SK-N-SH (cell line): ENCODE results near the gene NFIA. TPM values are rescaled to one million over a fixed set of nuclear protein-coding genes. Genes with fewer than 3 reads are reported as not detected.
A peak's percentile ranks its signal among the peaks of the same experiment; 100 is the strongest.

ENCODE experiments used
- CTCF ChIA-PET: fragments of 300-600, 350-600 bp; formaldehyde crosslinking; extraction: SDS; loops from one replicate; lab custom pipeline; 2021; lab: Yijun Ruan, JAX
- POLR2A ChIA-PET: fragments of 350-600 bp; sonication (Branson Sonifier 250); formaldehyde crosslinking; extraction: SDS; loops from one replicate; lab custom pipeline; 2020; ENCODE audit warnings: antibody characterized with exemption, inconsistent platforms; lab: Yijun Ruan, JAX
- DNase-seq: peaks from one replicate; pipeline ENCODE4 v3.0.0; 2012
- H2AFZ ChIP-seq: fragments of 200-600 bp; sonication (generic); 2 replicates; pipeline ENCODE4 v1.8.1; 2016; ENCODE audit warnings: antibody characterized with exemption, mild to moderate bottlenecking, low read depth
- H3F3A ChIP-seq: fragments of 200-600 bp; sonication (generic); replicated peaks from 2 replicates; pipeline ENCODE3; 2016; ENCODE audit warnings: antibody characterized with exemption, mild to moderate bottlenecking; ENCODE audit not compliant: insufficient read depth
- H3K27ac ChIP-seq, 2 experiments: fragments of 200-500 bp in 1 of 2; fragments of 200-600 bp in 1 of 2; sonication (Bioruptor generic) in 1 of 2; sonication (generic), shearing (Covaris generic) in 1 of 2; 2 replicates each; pipeline versions ENCODE4 v1.5.1 to v1.6.1; 2014 to 2016; ENCODE audit warnings: low read depth in 2 of 2, inconsistent platforms in 1 of 2, low read length in 1 of 2, mild to moderate bottlenecking in 1 of 2, mixed read lengths in 1 of 2
- H3K27me3 ChIP-seq: fragments of 200-600 bp; sonication (generic), shearing (Covaris generic); 2 replicates; pipeline ENCODE4 v1.6.1; 2016; ENCODE audit warnings: mixed run types; ENCODE audit not compliant: insufficient read depth
- H3K36me3 ChIP-seq, 2 experiments: fragments of 200-500 bp in 1 of 2; fragments of 200-600 bp in 1 of 2; sonication (Bioruptor generic) in 1 of 2; sonication (generic) in 1 of 2; replicated peaks in 1 of 2; 2 replicates each; pipeline versions ENCODE3 to v1.5.1; 2014 to 2016; ENCODE audit warnings: low read length in 1 of 2, mild to moderate bottlenecking in 1 of 2; ENCODE audit not compliant: insufficient read depth in 2 of 2, control insufficient read depth in 1 of 2
- H3K4me1 ChIP-seq, 2 experiments: fragments of 200-500 bp in 1 of 2; fragments of 200-600 bp in 1 of 2; sonication (Bioruptor generic) in 1 of 2; sonication (generic), shearing (Covaris generic) in 1 of 2; 2 replicates each; pipeline versions ENCODE4 v1.5.1 to v1.6.1; 2014 to 2016; ENCODE audit warnings: low read depth in 1 of 2, low read length in 1 of 2, mixed run types in 1 of 2; ENCODE audit not compliant: insufficient read depth in 2 of 2, control insufficient read depth in 1 of 2
- H3K4me2 ChIP-seq: fragments of 200-600 bp; sonication (generic), shearing (Covaris generic); 2 replicates; pipeline ENCODE4 v1.6.1; 2017; ENCODE audit warnings: mixed run types
- H3K4me3 ChIP-seq, 2 experiments: fragments of 200-500 bp in 1 of 2; fragments of 200-600 bp in 1 of 2; sonication (Bioruptor generic) in 1 of 2; sonication (generic), shearing (Covaris generic) in 1 of 2; 2 replicates each; pipeline versions ENCODE4 v1.5.1 to v1.8.1; 2014 to 2016; ENCODE audit warnings: low read depth in 2 of 2, inconsistent platforms in 1 of 2, low read length in 1 of 2, mild to moderate bottlenecking in 1 of 2, mixed read lengths in 1 of 2, moderate library complexity in 1 of 2
- H3K79me2 ChIP-seq: fragments of 200-600 bp; sonication (generic); 2 replicates; pipeline ENCODE4 v1.8.1; 2017; ENCODE audit warnings: mild to moderate bottlenecking; ENCODE audit not compliant: insufficient read depth
- H3K9ac ChIP-seq: fragments of 200-600 bp; sonication (generic); 2 replicates; pipeline ENCODE4 v1.6.1; 2017; ENCODE audit warnings: mixed run types
- H3K9me2 ChIP-seq: fragments of 200-600 bp; sonication (generic); 2 replicates; pipeline ENCODE4 v1.6.1; 2017; ENCODE audit warnings: mixed run types
- H3K9me3 ChIP-seq: fragments of 200-600 bp; sonication (generic); 2 replicates; pipeline ENCODE4 v1.6.1; 2017; ENCODE audit warnings: mixed run types, mild to moderate bottlenecking, moderate library complexity
- H4K20me1 ChIP-seq: fragments of 200-600 bp; sonication (generic); 2 replicates; pipeline ENCODE4 v1.6.1; 2017; ENCODE audit warnings: mild to moderate bottlenecking, mixed run types; ENCODE audit not compliant: insufficient read depth
- CHD2 ChIP-seq: fragments of 150-350 bp; IDR thresholded peaks from 2 replicates; pipeline ENCODE4 v1.6.1; 2018; ENCODE audit warnings: low read length; ENCODE audit not compliant: partially characterized antibody
- FOSL2 ChIP-seq: IDR thresholded peaks from 2 replicates; pipeline ENCODE4 v1.4.0; 2012; ENCODE audit warnings: low read depth, mild to moderate bottlenecking, moderate library complexity, borderline replicate concordance
- RAD21 ChIP-seq: IDR thresholded peaks from 2 replicates; pipeline ENCODE4 v1.6.1; 2012; ENCODE audit warnings: mild to moderate bottlenecking, low read length
- TEAD4 ChIP-seq: IDR thresholded peaks from 2 replicates; pipeline ENCODE4 v1.4.0; 2012; ENCODE audit warnings: mild to moderate bottlenecking, borderline replicate concordance; ENCODE audit not compliant: insufficient read depth
- WGBS: methylation state at CpG from one replicate; pipeline ENCODE4 v1.1.6; 2017; ENCODE audit warnings: low lambda C conversion rate; 5-methylcytosine and 5-hydroxymethylcytosine counted together
- polyA plus RNA-seq, 3 experiments: library from polyadenylated mRNA; depleted of rRNA; stranded (reverse); fragments of >200 nt; gene quantifications; 2 replicates each; pipeline ENCODE4 v1.2.3, GENCODE V29; 2012
- TF ChIP-seq, protein P1 (sequence below): IDR thresholded peaks from 2 replicates; pipeline ENCODE4 v1.6.1; 2012; ENCODE audit warnings: mild to moderate bottlenecking, low read depth, low read length, moderate library complexity
- TF ChIP-seq, protein P2 (sequence below): fragments of 150-350 bp; IDR thresholded peaks from 2 replicates; pipeline ENCODE4 v1.6.1; 2017; ENCODE audit warnings: antibody characterized with exemption, low read length, low read depth, borderline replicate concordance
- TF ChIP-seq, protein P3 (sequence below): IDR thresholded peaks from 2 replicates; pipeline ENCODE4 v1.4.0; 2012; ENCODE audit warnings: low read depth, borderline replicate concordance

The NFIA gene
- polyA plus RNA-seq, 1 of the 3 experiments (the other 2 are of a cell fraction): 3.3 TPM

DNA sequence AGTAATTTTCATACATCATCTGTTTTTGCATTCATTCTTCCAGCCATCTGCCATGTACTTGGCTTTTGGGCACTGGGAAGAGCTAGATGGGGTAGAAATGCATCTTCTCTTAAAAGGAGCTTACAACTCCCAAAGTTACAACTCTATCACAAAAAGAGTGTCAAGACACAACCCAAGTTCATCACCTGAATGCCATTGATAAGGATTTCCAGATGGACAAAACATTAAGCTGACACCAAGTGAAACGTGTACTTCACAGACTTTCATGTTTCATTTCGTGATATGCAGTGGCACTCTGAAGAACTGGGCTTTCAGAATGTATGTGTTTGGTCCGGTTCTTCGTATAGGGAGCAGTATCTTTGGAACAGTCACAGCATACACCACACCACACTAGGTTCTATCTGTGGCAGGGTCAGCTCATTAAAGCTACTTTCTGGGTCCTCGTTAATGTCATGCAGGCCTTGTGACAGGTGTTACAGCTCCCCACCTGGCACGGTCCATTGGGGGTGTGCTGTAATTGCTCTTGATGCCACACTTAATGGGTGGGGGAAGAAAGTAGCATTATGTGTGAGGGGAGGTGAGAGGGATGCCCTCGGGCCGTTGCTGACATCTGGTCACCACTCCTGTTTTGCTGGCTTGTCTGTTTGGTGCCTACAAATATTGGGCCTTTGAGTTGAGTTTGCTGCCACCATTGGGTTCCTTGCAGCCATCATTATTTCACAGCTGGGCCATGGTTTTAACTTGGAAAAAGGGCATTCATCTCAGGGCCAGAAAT, 164.9 kb downstream of the NFIA start:
- Histone ChIP-seq H3K9me2 (no peaks in the 10 kb centered on the region), H3K4me3 (no peak overlapping the region), H4K20me1 (no peaks in the 10 kb centered on the region; the same call in 1 of the 2 replicates), H3K36me3 (no peaks in the 10 kb centered on the region), H3K79me2 (peaks cover 4% of the 10 kb centered on the region; the same call in 1 of the 2 replicates), H3F3A (peaks cover 5% of the 10 kb centered on the region), H3K9me3 (peaks cover 4% of the 10 kb centered on the region; the same call in 1 of the 2 replicates), H3K9ac (no peak overlapping the region), H3K4me2 (no peak overlapping the region), H3K27me3 (no peaks in the 10 kb centered on the region), H2AFZ (no peak overlapping the region), H3K27ac (no peak overlapping the region; a peak in 1 of 4 replicates), H3K4me1 (peaks cover 6 to 7% of the 10 kb centered on the region in 2 experiments; a peak in 1 of 4 replicates)
- ChIA-PET POLR2A (interaction anchor here (0.6 kb wide), 1 partner anchor 200 kb away, joined by 3 read pairs; no protein-coding TSS in a partner anchor), CTCF (interaction anchor here (1.0 to 1.6 kb wide), 4 partner anchors 13 to 197 kb away, joined by 3 to 7 read pairs (median 3); no protein-coding TSS in a partner anchor)
- no peak for DNase-seq
- WGBS: 92% methylated on average over 8 of the region's 8 CpGs
- TF ChIP-seq RAD21: peak; percentile 26
- TF ChIP-seq, protein P1, sequence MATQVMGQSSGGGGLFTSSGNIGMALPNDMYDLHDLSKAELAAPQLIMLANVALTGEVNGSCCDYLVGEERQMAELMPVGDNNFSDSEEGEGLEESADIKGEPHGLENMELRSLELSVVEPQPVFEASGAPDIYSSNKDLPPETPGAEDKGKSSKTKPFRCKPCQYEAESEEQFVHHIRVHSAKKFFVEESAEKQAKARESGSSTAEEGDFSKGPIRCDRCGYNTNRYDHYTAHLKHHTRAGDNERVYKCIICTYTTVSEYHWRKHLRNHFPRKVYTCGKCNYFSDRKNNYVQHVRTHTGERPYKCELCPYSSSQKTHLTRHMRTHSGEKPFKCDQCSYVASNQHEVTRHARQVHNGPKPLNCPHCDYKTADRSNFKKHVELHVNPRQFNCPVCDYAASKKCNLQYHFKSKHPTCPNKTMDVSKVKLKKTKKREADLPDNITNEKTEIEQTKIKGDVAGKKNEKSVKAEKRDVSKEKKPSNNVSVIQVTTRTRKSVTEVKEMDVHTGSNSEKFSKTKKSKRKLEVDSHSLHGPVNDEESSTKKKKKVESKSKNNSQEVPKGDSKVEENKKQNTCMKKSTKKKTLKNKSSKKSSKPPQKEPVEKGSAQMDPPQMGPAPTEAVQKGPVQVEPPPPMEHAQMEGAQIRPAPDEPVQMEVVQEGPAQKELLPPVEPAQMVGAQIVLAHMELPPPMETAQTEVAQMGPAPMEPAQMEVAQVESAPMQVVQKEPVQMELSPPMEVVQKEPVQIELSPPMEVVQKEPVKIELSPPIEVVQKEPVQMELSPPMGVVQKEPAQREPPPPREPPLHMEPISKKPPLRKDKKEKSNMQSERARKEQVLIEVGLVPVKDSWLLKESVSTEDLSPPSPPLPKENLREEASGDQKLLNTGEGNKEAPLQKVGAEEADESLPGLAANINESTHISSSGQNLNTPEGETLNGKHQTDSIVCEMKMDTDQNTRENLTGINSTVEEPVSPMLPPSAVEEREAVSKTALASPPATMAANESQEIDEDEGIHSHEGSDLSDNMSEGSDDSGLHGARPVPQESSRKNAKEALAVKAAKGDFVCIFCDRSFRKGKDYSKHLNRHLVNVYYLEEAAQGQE: no peak
- TF ChIP-seq FOSL2: no peak
- no peak for TF ChIP-seq CHD2

DNA sequence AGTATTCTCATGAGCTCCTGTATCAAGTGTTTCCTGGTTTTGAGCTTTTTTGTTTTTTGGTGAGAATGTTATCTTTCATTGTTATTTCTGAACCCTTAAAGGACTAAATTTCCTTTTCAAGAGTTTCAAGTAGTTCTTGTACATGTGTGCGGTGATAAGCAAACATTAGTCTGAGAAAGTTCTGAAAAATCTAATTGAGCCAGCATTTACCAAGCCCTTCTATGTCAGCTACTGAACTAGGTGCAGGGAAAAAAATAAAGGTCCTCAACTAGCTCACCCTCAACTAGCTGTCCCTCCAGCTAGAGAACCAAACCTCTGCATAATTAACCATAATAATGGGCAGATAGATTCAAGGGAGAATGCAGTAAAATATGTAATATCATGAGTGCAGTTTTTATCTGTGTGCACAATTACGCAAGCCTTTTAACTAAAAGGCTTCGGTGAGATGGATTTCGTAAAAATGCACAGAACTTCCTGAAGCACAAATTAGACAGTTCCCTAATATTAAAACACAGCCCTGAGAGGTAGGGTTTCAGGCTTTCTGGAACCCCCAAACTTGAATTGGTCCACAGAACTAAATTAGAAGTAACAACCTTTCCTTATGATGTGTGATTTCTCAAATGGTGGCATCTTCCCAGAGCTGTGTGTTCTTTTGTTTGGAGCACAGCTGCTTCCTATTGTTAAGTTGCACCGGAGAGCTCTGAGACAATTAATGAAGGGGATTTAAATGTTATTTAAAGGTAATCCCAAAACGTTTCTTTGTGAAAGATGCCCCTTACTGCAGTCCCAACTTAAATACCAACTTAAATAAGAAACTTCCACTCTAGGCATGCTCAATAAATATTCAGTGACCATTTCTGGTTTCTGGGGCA, 165.8 kb downstream of the NFIA start:
- Histone ChIP-seq H3K79me2 (peaks cover 4% of the 10 kb centered on the region; the same call in 1 of the 2 replicates), H3K9me3 (peaks cover 4% of the 10 kb centered on the region; the same call in 1 of the 2 replicates), H3K9me2 (no peaks in the 10 kb centered on the region), H3K4me2 (no peak overlapping the region), H2AFZ (no peak overlapping the region), H3F3A (peaks cover 5% of the 10 kb centered on the region), H3K4me1 (peaks cover 6 to 9% of the 10 kb centered on the region in 2 experiments; a peak in 1 of 4 replicates), H3K9ac (no peak overlapping the region), H3K4me3 (no peak overlapping the region), H3K27ac (no peak overlapping the region), H4K20me1 (no peaks in the 10 kb centered on the region; the same call in 1 of the 2 replicates), H3K36me3 (no peaks in the 10 kb centered on the region), H3K27me3 (no peaks in the 10 kb centered on the region)
- TF ChIP-seq, protein P2, sequence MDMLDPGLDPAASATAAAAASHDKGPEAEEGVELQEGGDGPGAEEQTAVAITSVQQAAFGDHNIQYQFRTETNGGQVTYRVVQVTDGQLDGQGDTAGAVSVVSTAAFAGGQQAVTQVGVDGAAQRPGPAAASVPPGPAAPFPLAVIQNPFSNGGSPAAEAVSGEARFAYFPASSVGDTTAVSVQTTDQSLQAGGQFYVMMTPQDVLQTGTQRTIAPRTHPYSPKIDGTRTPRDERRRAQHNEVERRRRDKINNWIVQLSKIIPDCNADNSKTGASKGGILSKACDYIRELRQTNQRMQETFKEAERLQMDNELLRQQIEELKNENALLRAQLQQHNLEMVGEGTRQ: no peak
- TF ChIP-seq TEAD4 (no peak), RAD21 (no peak)
- TF ChIP-seq, protein P3, sequence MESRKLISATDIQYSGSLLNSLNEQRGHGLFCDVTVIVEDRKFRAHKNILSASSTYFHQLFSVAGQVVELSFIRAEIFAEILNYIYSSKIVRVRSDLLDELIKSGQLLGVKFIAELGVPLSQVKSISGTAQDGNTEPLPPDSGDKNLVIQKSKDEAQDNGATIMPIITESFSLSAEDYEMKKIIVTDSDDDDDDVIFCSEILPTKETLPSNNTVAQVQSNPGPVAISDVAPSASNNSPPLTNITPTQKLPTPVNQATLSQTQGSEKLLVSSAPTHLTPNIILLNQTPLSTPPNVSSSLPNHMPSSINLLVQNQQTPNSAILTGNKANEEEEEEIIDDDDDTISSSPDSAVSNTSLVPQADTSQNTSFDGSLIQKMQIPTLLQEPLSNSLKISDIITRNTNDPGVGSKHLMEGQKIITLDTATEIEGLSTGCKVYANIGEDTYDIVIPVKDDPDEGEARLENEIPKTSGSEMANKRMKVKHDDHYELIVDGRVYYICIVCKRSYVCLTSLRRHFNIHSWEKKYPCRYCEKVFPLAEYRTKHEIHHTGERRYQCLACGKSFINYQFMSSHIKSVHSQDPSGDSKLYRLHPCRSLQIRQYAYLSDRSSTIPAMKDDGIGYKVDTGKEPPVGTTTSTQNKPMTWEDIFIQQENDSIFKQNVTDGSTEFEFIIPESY: no peak
- POLR2A ChIA-PET: no interaction called here
- DNase-seq: no peak
- 95% methylated on average over 6 of the region's 6 CpGs for WGBS
- CTCF ChIA-PET: interaction anchor here (1.0 to 1.6 kb wide), 5 partner anchors 12 to 198 kb away, joined by 3 to 7 read pairs (median 3); no protein-coding TSS in a partner anchor
